GM18870 (cell line): ENCODE data around the gene RPS16.

Experiments used
- ATAC-seq: cut with Tn5 transposase; IDR thresholded peaks from one replicate; pipeline ENCODE4 v1.9.1; 2021; ENCODE audit warnings: moderate library complexity; ENCODE audit not compliant: unreplicated experiment

The RPS16 gene

DNA sequence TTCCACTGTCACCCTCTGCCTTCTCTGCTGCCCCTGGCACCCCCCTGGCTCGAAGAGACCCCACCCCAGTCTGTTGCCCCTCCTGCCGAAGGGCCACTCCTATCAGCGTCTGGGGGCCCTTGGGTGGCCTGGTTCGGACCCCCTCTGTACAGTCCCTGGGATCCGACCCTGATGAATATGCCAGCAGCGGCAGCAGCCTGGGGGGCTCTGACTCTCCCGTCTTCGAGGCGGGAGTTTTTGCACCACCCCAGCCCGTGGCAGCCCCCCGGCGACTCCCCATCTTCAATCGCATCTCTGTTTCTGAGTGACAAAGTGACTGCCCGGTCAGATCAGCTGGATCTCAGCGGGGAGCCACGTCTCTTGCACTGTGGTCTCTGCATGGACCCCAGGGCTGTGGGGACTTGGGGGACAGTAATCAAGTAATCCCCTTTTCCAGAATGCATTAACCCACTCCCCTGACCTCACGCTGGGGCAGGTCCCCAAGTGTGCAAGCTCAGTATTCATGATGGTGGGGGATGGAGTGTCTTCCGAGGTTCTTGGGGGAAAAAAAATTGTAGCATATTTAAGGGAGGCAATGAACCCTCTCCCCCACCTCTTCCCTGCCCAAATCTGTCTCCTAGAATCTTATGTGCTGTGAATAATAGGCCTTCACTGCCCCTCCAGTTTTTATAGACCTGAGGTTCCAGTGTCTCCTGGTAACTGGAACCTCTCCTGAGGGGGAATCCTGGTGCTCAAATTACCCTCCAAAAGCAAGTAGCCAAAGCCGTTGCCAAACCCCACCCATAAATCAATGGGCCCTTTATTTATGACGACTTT lies 27.1 kb downstream of the RPS16 start:
- no peak for ATAC-seq

GRCh38 chr19:39407660-39408391 lies 27.9 kb downstream of the RPS16 start:
- ATAC-seq = no peak

DNA sequence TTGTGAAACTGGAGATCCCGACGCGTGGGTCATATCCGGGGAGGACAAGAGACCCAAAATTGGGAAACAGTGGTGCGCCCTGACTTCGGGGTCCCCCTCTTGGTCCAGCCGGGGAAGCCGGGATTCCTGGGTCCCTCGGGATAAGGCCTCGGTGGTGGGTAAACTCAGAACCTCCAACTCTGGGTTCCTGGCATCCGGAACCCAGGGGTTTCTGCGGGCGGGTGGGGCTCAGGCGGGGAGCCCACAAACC lies 28.4 kb downstream of the RPS16 start:
- ATAC-seq = no peak

DNA sequence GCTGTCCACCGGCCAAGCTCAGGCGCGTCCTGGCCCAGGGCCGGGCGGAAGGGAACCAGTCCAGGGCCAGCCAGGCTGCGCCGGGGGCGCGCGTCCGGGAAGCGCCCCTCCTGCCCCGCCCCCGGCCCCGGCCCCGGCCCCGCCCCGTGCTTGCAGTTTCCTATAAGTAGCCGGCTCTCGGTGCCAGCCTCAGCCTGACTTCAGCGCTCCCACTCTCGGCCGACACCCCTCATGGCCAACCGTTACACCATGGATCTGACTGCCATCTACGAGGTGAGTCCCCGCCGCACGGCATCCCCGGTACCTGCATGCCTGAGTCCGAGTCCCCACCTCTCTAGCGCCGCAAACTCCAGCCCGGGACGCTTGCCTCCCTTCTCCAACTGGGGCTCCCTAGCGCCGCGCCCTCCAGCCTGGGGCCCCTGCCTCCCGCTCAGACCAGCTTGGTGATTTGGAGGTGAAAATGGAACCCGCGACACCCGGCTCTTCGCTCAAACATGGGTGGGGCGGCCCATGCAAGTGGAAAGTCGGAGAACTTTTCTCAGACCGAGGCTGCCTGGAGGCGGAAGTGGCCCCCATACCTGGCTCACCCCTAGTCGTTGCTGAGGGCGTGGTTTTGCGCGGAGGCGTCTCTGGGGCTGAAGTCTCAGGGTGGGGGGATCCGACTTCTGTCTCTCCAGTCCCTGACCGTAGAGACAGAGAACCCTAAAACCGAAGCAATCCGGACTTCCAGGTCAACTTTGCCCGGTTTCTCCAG lies 28.9 kb downstream of the RPS16 start, which contains the start of gene ZFP36:
Gene ZFP36, plus strand, starts transcription at position 192 of the 754 bp plus-strand sequence. Its CDS starts 58 bp downstream, at position 250.
- ATAC-seq = no peak

DNA sequence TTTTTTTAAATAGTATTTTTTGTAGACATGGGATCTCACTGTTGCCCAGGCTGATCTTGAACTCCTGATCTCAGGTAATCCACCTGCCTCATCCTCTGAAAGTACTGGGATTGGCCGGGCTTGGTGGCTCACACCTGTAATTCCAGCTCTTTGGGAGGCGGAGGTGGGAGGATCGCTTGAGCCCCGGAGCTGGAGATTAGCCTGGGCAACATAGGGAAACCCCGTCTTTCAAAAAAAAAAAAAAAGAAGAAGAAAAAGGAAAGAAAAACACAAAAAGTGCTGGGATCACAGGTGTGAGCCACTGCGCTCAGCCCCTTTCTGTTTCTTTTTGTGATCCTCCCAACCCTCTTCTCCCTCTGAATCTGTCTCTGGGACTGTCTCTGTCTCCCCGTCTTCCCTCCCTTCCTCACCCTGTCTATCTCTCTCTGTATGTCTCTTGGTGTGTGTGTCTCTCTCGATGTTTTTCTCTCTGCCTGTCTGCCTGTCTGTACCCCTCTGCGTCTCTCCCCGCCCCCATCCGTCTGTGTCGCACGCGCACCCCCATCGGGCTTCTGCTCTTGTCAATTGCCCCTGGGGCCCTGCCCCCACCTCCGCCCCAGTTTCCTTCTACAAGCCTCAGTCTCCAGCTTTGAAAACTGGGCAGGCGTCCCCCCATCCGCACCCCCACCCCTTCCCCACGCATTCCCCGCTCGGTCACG lies 29.6 kb downstream of the RPS16 start:
- no peak for ATAC-seq

- no peak for ATAC-seq
Observed at GRCh38 chr19:39405261-39405957, 30.3 kb downstream of the RPS16 start.

DNA sequence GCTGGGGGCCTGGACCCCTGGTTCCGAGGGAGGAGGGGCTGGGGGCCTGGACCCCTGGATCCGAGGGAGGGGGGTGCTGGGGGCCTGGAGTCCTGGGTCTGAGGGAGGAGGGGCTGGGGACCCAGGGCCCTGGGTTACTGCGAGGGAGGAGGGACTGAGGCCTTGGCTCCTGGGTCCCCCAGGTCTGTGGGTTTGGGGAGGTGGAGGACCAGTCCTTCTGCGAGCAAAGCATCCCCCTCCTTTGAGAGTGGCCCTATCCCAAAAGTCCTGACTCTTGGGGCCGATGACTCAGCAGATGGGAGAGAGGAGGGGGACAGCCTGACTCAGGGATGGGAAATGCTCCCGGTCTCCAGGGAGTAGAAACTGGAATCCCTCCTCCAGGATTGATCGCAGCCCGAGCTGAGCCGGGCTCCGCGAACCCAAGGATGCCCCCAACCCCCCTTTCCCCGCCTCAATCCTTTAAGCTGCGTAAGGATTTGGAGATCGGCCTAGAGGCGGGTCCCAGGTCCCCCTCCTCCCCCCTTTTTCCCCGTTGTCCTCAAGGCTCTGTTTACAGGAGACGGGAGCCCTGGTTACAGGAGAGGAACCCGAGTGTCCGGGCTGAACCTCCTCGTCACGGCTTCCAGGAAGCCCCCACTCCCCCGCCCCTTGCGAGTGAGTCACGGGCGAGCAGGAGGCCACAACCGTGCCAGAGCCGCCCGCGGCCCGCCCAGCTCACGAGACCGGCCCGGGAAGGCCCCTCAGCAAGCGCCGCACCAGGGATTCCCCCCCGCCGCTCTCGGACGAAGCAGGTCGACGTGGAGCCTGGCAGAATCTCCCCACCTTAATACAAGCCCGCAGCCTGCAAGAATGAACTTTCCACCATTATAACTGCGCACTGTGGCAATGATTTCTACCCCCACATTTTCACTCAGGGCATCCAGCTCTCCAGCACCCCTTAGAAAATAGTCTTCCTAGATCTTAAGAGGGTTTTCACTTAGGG lies 32.1 kb downstream of the RPS16 start:
- ATAC-seq = no peak

GRCh38 chr19:39402346-39403300 lies 33.1 kb downstream of the RPS16 start:
- ATAC-seq = peak; percentile 11

GRCh38 chr19:39401549-39402345 lies 34.0 kb downstream of the RPS16 start:
- peak; percentile 22 for ATAC-seq

GRCh38 chr19:39401070-39401548 lies 34.6 kb downstream of the RPS16 start:
- ATAC-seq = peak; percentile 3

- ATAC-seq = no peak
Observed at GRCh38 chr19:39400061-39400460, 35.7 kb downstream of the RPS16 start.

DNA sequence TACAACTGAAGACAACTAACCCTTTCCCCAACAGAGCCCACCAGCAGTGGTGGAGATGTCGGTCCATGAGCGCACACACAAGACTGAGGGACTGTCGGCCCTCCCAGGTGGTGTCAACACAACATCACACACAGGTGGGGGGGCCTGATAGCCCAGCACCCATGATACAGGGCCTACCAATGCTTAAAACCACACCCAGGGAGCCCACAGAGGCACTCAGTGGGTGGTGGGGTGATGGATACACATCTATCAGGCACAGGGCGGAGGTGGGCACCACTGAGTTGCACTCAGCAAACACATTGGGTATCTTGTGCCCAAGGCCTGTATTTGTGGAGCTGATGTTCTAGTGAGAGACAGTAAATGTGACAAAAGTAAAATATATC lies 36.1 kb downstream of the RPS16 start:
- ATAC-seq = no peak

DNA sequence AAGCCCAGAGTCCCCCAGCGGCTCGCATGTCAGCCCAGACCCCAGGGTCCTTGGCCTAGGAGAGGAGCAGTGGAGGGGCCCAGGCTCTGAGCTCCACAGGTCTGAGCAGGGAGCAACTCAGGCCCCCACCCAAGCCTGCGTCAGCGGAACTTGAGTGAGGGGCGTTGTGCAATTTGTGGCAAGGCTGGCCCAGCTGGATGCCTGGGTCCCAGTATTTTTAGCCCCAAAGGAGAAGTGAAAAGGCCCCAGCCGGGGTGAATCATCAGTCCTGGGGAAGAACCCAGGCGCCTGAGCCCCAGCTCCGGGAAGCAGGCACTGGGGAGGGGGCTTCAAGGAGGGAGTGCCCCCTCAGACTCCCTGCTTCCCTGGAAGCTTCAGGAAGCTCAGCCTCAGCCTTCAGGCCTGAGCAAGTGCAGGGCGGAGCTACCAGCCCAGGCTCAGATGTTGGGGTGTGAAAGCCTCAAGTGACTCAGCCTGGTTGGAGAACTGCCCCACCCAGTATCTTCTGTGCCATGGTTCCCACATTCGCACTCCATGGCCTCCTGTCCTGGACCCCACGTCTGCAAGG lies 37.4 kb downstream of the RPS16 start:
- no peak for ATAC-seq

DNA sequence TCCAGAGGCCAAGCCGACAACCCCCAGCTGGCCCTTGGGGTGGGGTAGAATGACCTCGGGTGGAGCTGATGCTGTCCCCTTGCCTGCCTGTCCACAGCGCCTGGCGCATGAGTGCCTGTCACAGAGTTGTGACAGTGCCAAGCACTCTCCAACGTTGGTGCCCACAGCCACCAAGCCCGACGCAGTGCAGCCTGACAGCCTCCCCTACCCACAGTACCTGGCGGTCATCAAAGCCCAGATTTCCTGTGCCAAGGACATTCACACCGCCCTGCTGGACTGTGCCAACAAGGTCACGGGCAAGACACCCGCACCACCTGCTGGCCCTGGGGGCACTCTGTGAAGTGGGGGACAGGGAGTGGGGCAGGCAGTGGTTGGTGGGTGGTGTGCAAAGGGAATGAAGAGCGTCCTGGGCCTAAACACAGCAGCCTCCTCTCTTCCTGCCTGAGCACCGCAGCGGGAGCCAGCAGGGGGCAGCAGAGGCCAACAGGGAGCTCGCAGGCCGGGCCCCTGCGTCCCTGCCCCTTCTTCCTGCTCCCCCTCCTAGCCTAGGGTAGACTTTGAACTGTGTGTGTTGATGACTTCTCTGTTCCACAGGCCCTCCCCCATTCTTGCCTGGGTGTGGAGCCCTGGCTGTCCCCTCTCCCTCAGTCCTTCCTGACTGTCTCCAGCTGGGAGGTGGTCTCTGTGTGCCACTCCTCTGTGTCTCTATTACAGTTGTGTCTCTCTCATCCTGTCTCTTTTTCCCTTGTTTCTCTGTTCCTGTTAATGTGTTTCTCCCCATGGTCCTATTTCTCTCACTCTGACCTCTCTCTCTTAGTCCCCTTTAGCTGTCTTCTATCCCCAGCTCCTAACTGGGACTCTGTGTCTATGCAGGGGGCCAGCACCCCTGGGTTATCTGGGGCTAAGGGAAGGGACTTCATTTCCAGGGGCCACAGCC lies 38.1 kb downstream of the RPS16 start:
- no peak for ATAC-seq

DNA sequence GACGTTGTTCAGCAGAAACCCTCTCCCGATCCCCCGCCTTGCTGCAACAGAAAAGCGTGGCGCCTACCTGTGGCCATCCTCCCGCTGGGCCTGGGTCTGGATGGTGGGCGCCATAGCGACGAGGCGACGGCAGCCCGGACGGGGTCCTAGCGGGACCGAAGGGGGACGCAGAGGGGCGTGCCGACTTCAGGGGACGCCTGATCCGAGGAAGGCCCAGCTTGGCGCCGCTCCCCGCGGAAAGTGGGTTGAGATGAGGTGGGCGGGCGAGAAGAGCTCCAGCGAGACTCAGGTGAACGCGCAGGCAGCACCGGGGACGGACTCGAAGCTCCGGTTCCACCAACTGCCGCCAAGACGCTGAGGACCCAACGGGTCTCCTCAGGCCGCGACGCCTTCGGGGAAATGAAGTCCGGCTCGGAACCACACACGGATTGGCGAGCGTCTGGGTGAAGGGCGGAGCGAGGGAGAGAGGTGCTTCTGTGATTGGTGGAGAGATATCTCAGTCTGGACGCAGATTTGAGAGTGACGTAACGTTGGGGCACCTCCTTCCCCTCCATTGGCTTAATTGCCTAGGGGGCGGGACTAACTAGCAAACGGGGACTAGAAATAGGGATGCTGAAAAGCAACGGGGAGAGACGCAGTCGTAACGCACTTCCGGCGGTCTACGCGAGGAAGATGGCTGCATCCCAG lies 44.9 kb downstream of the RPS16 start, which contains the start of the genes MED29 and PAF1:
Gene MED29, plus strand, starts transcription at position 628 of the 687 bp plus-strand sequence. Its CDS starts 45 bp downstream, at position 673.
Gene PAF1, minus strand, starts transcription at position 356 of the 687 bp plus-strand sequence. Its CDS starts 242 bp downstream, at position 114.
- peak; percentile 95 for ATAC-seq
